Activated CD8-positive, alpha-beta memory T cell treated with anti-CD3 and anti-CD28 coated beads, Interleukin-2, amount 50 U/mL, for 1 hour (primary cell): Measurements from ENCODE around the gene ZNF362.
"Not testable (repeated sequence)": the region's sequence is repeated elsewhere in the genome, so short reads cannot be mapped to it uniquely, and the experiment has no call there.

Experiments used
- DNase-seq: peaks from one replicate; pipeline ENCODE4 v3.0.0-alpha.2; 2020; ENCODE audit errors: extremely low read depth

ZNF362 gene

GRCh38 chr1:33287317-33287716 is 31.0 kb downstream of the ZNF362 start:
- no peak for DNase-seq

- no peak for DNase-seq
Measured at GRCh38 chr1:33288976-33289857, 32.9 kb downstream of the ZNF362 start.

GRCh38 chr1:33289858-33290154 is 33.5 kb downstream of the ZNF362 start:
- DNase-seq: no peak

- not testable (repeated sequence) for DNase-seq
Measured at GRCh38 chr1:33290615-33291014, 34.3 kb downstream of the ZNF362 start.

- no peak for DNase-seq
Measured at GRCh38 chr1:33292726-33293340, 36.5 kb downstream of the ZNF362 start.

DNA sequence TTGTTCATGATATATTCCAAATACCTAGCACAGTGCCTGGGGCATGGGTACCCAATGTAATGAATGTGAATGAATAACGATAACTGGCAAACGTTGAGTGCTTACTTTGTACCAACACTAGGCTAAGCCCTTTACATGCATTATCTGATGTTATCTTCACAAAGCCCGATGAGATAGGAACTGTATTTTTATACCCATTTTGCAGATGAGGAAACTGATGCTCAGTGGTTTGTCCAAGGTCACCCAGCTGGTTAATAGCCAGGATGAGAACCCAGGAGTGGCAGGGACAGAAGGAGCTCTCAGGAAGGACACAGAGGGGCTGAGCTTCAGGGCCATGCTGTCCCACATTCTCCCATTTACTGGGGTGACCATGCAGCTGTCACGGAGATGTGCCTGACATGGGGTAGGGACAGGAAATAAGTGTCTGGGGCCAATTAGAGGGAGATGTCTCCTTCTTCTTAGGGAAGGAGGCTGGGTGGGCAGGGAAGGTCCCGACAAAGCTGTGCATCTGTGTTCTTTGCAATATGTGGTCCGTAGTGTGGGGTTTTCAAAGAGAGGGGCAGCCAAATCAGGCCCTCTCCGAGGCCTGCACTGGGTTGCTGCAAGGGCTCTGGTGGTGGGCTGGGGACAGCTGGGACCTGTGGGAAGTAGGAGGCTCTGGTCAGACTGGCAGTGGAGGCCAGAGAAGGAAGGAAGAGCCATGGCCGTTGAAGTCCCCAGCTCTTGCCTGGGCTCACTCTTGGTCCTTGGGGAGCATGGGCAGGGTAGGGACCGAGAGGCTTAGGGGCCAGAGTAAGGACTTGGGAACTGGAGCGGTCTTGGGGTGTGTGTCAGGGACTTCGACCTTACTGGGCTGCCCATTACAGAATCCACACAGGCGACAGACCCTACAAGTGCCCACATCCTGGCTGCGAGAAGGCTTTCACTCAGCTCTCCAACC is 38.0 kb downstream of the ZNF362 start:
- no peak for DNase-seq

DNA sequence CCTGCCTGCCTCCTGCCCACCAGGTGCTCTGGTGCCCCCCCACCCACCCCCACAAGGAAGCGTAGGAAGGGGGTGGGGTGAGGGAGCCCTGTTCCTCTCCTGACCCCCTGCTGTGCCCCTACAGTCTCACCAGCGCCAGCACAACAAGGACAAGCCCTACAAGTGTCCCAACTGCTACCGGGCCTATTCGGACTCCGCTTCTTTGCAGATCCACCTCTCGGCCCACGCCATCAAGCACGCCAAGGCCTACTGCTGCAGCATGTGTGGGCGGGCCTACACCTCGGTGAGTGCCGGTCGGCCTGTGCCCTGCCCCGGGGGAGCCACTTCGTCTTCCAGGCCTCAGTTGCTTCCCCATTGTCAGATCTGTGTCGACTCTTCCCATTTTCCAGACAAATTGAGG is 38.7 kb downstream of the ZNF362 start:
- no peak for DNase-seq

DNA sequence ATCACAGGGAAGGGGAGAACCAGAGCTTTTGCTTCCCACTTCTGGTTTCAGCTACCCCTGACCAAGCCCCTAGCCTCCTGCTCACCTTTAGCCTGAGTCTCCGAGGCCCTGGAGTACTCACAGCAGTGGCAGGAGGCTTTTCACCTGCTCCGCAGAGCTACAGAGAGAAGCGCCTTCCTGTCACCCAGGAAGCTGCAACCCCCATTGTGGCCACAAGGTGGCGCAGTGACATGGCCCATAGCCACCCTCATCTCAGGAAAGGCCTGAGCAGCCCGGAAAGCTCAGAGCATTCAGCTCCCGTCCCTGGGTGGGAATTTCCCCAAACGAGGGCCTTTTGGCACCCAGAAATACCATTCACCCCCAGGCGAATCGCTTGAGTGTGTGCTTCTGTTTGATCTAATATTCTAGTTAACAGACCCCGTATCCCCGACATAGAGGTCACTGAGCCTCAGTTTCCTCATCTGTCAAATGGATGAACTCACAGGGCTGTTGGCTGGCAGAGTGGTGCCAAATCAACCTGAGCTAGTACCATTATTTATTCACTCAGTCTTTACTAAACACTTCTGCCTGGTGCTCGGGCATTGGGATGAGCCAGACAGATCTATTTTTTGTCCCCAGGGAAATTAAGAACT is 39.3 kb downstream of the ZNF362 start:
- peak; percentile 51 for DNase-seq

- DNase-seq: no peak
Measured at GRCh38 chr1:33296082-33296458, 39.8 kb downstream of the ZNF362 start.

GRCh38 chr1:33296824-33297223 is 40.5 kb downstream of the ZNF362 start:
- DNase-seq: no peak

DNA sequence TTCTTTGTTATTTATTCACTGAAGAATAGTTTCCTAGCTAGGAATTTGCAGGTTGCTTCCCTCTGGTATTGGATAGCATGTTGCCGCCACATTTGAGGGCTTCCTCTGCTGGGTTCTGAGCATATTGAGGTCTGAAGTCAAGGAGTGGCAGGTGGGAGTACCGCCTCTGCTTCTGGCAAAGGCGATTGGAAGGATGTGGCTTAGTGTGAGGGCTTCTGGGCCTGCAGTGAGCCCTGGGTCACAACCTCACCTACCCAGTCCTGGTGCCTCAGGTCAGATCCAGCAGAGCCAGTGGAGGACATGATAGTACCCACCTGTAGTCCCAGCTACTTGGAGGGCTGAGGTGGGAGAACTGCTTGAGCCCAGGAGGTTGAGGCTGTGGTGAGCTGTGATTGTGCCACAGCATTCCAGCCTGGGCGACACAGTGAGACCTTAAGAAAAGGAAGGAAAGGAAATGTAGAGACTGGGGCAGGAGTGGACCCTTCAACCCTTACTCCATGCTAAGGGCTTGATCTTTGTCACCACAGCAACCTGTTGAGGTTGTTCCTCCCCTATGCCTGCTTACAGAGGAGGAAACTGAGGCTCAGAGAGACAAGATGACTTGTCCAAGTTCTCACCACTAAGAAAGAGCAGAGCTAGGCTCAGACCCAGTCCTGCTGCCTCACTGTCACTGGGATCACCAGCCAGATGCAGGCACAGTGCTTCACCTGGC is 41.8 kb downstream of the ZNF362 start:
- DNase-seq: no peak

DNA sequence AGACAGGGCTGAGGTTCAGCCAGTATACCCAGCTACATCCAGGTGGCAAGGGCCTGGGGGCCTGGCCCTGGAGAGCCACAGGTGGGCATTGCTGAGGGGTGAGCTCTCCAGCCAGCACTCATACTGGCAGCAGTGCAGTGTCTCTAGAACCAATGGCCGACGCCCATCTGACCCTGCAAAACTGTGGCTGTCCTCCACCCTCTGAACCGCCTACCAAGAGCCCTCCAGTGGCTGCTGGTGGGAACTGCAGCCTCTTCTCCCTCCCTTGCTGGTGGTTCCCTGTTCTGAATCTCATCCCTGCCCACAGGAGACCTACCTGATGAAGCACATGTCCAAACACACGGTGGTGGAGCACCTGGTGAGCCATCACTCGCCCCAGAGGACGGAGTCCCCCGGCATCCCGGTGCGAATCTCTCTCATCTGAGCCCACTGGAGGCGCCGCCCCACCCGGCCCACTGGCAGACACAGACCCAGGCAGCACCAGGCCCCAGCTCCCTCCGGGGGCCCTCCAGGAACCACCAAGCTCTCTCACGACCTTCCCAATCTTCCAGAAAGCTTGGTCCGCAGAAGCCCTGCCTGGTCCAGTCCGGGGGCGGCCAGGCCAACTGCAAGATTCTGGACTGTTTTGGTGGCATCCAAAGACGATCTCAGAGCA is 42.5 kb downstream of the ZNF362 start:
- DNase-seq: no peak

DNA sequence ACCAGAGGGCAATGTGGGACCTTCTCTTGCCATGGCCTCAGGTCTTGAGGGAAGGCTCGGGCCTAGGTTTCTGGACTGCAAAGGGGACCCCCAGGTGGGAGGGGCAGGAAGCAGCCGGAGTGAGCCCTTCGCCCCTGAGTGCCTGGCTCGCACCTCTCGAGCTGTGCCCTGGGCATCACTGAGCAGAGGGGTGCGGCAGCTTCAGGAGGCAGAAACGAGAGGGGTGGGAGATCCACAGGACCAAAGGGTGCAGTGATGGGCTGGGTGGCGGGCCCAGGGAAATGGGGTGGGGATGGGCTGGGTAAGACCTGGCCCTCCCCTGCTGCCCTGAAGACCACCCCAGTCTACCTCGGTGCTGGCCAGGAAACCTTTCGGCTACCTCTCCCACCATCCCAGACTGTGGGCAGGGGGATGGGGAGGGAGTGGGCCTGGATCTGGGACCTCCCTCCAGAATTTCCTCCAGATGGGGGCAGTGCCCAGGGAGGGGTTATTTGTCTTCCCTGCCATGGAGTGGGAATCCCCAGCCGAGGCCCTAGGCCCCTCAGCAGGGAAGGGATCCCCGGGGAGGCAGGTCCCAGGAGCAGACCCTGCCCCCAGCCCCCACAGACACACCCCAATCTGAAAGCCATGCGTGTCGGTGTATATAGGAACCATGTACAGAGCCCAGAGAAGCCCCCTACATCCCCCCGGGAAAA is 43.3 kb downstream of the ZNF362 start:
- no peak for DNase-seq

DNA sequence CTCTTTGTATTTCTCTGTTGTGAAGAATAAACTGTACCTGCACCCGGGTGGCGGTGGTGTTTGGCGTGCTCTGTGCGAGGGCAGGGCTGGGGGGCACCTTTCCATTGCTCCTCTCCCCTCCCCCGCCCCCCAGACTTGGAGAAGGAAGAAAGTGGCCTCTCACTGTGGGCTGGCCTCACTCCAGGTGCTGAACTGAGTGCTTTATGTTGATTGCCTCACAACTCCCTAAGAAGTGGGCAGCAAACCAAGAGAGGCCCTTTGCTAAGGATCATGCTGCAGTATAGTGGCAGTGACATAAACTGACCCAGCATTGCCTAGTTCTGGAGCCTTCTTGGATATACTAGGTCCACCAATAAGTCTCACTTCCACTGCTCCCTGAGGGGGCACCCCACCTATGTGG is 44.4 kb downstream of the ZNF362 start:
- DNase-seq: no peak

DNA sequence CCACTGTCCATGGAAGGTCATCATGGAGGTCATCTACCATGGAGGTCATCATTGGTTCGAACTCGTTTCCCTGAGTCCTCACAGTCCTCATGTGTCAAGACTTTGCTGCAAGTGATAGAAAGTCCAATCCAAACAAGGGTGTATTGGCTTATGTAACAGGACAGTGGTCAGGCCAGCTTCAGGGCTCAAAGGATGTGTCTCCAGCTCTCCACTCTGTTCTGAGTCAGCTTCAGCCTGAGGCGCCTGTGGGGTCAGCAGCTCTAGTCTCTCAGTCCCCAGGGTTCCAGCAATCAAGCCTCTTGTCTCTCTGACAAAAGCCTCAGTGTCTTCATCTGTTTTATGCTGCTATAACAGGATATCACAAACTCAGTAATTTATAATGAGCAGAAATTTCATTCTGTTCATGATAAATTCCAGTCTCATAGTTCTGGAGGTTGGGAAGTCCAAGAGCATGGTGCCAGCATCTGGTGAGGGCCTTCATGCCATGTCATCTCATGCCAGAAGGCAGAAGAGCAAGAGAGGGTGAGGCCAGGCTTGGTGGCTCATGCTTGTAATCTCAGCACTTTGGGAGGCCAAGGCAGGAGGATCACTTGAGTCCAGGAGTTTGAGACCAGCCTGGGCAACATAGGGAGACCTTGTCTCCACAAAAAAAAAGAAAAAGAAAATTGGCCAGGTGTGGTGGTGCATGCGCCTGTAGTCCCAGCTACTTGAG is 45.1 kb downstream of the ZNF362 start:
- DNase-seq: no peak

- no peak for DNase-seq
Measured at GRCh38 chr1:33302325-33302724, 46.0 kb downstream of the ZNF362 start.

DNA sequence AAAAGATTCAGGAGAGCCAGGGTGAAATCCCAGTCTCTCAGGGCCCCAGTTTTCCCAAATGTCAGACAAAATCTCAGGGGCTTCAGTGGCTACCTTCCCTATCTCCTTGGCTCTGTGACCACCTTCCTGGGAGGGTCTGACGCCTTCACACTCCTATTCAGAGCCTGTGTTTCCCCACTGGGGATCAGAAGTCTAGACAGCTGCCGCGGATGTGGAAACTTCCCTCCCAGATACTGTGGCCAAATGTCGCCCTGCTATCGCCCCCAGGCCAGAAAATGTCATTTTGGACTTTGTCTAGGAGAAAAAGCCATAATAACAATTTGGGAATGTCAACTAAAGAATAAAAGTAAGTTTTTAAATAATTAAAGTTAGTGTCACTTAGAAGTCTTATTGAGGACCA is 48.7 kb downstream of the ZNF362 start:
- DNase-seq: no peak

DNA sequence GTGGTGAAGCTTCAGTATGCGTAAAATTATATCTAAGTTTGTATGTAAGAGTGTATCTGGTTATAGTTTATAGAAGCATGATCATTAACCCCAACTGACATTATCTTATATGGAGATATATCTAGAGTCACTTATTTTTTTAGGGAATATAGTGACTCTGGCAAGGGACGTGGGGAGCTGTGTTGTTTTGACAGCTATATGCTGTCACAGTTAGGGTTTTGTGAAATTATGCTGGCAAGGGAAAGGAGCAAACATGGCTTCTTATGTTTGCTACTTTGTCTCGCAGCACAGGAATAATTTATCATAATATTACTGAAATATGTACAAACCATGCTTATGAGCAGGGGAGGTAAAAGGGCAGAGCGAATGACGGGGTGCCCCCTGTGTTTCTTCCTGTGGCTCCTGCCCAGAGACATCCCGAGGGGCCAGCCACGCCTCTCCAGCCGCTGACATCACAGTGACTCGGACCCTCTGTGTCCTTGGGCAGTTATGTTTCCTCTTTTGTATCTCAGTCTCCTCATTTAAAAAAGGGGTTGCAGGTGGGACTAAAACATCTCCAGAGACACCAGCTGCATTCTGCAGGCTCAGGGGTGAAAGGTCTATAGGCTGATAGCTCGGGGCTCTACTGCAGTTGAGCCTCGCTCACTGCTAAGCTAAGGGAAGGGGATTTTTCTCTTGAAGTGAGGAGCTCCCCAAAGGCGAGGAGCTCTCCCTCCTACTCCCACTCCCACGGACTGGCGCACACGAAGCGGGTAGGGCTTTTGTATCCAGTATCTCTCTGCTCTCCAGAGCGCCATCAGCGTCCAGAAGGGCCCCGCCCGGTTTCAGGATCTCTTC is 49.7 kb downstream of the ZNF362 start:
- DNase-seq: no peak
